Stimulated activated CD4-positive, alpha-beta T cell treated with anti-CD3 and anti-CD28 coated beads, Interleukin-1b, Interleukin-23, amount 100 ng/mL, for 48 hours (primary cell): ENCODE measurements around the gene TMEM132C.
"Not testable (repeated sequence)": the region's sequence is repeated elsewhere in the genome, so short reads cannot be mapped to it uniquely, and the experiment has no call there.

Source experiments
- DNase-seq: peaks from one replicate; pipeline ENCODE4 v3.0.0-alpha.2; 2020

TMEM132C gene

DNA sequence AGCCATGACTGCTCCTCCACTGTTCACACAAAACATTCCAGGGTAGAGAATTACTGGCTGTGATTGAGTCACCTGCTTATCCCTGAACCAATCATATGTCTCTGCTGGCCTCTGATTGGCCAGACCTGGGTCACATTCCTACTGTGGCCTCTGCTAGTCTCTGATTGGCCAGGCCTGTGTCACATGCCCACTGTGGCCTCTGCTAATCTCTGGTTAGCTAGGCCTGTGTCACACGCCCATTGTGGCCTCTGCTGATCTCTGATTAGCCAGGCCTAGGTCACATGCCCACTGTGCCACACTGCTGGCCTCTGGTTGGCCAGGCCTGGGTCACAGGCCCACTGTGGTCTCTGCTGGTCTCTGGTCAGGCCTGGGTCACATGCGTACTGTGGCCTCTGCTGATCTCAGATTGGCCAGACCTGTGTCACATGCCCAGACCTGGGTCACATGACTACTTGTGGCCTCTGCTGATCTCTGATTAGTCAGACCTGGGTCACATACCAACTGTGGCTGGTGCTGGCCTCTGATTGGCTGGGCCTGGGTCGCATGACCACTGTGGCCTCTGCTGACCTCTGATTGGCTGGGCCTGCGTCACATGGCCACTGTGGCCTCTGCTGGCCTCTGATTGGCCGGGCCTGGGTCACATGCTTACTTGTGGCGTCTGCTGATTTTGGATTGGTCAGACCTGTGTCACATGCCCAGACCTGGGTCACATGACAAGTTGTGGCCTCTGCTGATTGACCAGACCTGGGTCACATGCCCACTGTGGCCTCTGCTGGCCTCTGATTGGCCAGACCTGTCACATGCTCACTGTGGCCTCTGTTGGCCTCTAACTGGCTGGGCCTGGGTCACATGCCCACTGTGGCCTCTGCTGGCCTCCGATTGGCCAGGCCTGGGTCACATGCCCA lies 305.2 kb downstream of the TMEM132C start:
- DNase-seq, result no peak

- no peak for DNase-seq
Observed at GRCh38 chr12:128573907-128574306, 306.9 kb downstream of the TMEM132C start.

DNA sequence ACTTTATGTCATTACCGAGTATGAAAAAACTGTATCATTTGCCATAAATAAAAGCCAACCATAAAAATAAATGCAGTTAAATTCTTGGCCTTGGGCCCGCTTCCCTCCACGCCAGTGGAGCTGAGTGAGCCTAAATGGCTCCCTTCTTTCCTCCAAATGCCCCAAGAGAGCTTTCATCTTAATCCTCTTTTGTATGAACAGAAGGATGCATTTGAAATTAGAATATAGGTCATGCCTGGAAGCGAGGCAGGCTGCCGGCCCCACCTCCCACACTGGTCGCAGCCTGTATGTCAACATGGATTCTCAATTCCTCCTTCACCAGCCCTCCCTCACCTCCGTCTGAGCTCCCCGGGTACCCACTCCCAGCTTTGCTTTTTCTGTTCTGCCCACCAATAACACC lies 311.1 kb downstream of the TMEM132C start:
- no peak for DNase-seq

GRCh38 chr12:128581321-128581761 lies 314.4 kb downstream of the TMEM132C start:
- no peak for DNase-seq

- DNase-seq, result no peak
Observed at GRCh38 chr12:128583453-128583852, 316.5 kb downstream of the TMEM132C start.

GRCh38 chr12:128586451-128587029 lies 319.6 kb downstream of the TMEM132C start:
- DNase-seq, result no peak

GRCh38 chr12:128587918-128588317 lies 320.9 kb downstream of the TMEM132C start:
- DNase-seq, result no peak

- no peak for DNase-seq
Observed at GRCh38 chr12:128592220-128592744, 325.3 kb downstream of the TMEM132C start.

GRCh38 chr12:128594521-128594920 lies 327.6 kb downstream of the TMEM132C start:
- DNase-seq, result no peak

- DNase-seq, result no peak
Observed at GRCh38 chr12:128595609-128596008, 328.6 kb downstream of the TMEM132C start.

GRCh38 chr12:128600886-128601285 lies 333.9 kb downstream of the TMEM132C start:
- DNase-seq, result no peak

- no peak for DNase-seq
Observed at GRCh38 chr12:128603573-128604115, 336.7 kb downstream of the TMEM132C start.

DNA sequence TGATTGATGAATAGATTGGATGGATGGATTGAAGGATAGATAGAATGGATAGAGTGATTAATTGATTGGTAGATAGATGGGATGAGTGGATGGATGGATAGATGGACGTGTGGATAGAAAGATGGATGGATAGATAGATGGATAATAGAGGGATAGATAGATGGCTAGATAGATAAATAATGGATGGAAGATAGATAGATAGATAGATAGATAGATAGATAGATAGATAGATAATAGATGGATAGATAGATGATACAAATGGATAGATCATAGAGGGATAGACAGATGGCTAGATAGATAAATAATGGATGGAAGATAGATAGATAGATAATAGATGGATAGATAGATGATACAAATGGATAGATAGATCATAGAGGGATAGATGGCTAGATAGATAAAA lies 337.2 kb downstream of the TMEM132C start:
- DNase-seq, result not testable (repeated sequence)

DNA sequence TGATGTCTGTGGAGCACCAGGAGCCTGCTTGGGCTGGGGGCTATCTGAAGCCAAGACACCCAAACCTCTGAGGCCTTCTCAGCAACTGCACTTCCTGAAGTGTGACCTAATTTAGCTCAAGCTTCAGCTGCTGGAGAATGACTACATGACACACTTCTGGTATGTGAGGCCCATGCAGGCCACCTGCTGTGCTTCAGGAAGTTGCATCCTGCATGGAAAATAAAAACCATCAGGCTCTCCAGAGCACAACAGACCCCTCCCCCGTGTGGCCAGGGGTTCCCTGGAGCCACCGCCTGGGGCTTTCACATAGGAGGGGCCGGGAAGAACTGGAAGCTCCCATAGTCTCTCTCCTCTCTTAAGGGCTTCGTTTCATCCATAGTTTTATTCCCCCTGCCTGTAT lies 339.1 kb downstream of the TMEM132C start:
- DNase-seq, result no peak

- DNase-seq, result no peak
Observed at GRCh38 chr12:128606538-128606937, 339.6 kb downstream of the TMEM132C start.

- DNase-seq, result no peak
Observed at GRCh38 chr12:128606970-128607369, 340.0 kb downstream of the TMEM132C start.

GRCh38 chr12:128607641-128608040 lies 340.7 kb downstream of the TMEM132C start:
- DNase-seq, result no peak

DNA sequence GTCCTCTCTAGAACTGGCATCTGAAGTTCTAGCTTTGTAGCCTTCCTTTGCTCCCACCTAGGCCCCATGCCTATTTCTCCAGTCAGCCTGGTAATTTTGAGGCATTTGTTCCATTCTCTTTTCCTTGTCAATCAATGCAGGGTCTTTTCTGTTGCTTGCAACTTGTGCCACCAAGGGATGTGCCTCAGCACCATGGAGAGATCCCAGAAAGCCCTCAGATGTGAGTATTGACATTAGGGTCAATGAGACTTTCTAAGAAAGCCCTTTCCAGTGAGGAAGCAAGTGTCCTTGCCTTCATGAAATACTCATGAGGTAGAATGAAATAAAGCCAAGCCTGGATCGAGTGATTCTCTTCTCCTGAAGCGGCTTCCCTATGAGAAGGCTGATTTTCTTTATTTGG lies 342.9 kb downstream of the TMEM132C start:
- no peak for DNase-seq

GRCh38 chr12:128611736-128612135 lies 344.8 kb downstream of the TMEM132C start:
- no peak for DNase-seq

GRCh38 chr12:128612150-128612850 lies 345.3 kb downstream of the TMEM132C start:
- DNase-seq, result no peak

DNA sequence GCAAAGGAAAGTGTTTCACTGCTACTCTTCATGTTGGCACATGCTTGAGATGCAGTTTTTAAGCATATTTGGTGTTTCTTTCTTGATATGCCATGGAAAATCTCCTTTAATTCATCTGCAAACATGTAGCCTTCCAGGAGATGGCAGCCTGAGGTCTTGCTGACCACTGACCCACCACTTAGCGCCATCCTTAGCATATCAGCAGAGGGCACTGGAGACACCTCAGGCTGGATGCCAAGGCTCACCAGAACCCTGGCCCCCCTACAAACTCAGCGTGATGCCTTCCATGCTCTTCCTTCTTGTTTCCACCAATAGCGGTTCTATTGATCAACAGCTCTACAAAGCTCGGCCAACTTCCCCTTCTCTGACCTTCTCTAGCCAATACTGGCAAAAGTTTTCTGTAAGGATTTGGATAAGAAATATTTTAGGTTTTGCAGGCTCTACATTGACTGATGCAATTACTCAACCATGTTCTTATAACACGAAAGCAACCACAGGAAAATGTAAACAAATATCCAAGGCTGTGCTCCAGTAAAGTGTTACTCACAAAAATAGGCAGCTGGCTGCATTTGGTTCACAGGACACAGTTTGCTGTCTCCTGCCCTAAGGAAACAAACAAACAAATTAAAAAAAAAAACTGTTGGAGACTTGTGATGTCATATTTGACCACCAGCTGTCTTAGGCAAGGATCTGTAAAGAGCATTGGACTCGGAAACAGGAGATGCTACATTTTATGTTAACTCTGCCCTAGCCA lies 347.0 kb downstream of the TMEM132C start:
- no peak for DNase-seq

DNA sequence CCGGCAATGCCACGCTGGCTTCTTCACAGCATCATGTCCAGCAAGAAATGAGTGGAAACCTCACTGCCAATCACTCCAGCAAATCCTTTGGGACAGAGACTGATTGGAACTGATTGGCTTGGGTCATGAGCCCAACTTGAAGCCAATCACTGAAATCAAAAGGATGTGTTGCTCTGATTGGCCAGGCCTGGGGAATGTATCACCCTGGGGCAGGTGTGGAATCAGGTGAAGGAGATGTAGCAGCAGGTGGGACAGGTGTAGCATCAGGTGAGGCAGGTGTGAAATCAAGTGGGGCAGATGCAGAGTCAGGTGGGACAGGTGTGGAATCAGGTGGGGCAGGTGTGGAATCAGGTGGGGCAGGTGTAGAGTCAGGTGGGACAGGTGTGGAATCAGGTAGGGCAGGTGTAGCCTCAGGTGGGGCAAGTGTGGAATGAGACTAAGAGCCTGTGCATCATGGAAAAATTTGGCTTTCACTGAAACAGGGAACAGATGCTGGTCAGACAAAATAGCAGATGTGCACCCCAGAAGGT lies 350.4 kb downstream of the TMEM132C start:
- no peak for DNase-seq
